Ishikawa (cell line): ENCODE results near the gene ZNF594.

Experiments used
- CEBPB ChIP-seq: IDR thresholded peaks from 2 replicates; pipeline ENCODE4 v1.6.1; 2012
- CREB1 ChIP-seq: IDR thresholded peaks from 2 replicates; pipeline ENCODE4 v1.6.1; 2012; ENCODE audit warnings: low read depth
- EGR1 ChIP-seq: IDR thresholded peaks from 2 replicates; pipeline ENCODE4 v1.6.1; 2012
- EP300 ChIP-seq: IDR thresholded peaks from 2 replicates; pipeline ENCODE4 v1.6.1; 2012; ENCODE audit warnings: borderline replicate concordance
- FOXM1 ChIP-seq: IDR thresholded peaks from 2 replicates; pipeline ENCODE4 v1.6.1; 2012; ENCODE audit warnings: low read depth, borderline replicate concordance
- MAX ChIP-seq: IDR thresholded peaks from 2 replicates; pipeline ENCODE4 v1.6.1; 2012
- NFIC ChIP-seq: IDR thresholded peaks from 2 replicates; pipeline ENCODE4 v1.6.1; 2012
- RAD21 ChIP-seq: IDR thresholded peaks from 2 replicates; pipeline ENCODE4 v1.6.1; 2012; ENCODE audit warnings: low read depth
- REST ChIP-seq: IDR thresholded peaks from 2 replicates; pipeline ENCODE4 v1.6.1; 2012; ENCODE audit warnings: low read depth, mild to moderate bottlenecking
- TAF1 ChIP-seq: IDR thresholded peaks from 2 replicates; pipeline ENCODE4 v1.6.1; 2012; ENCODE audit warnings: low read depth, mild to moderate bottlenecking
- TCF12 ChIP-seq: IDR thresholded peaks from 2 replicates; pipeline ENCODE4 v1.6.1; 2012; ENCODE audit warnings: low read depth
- TEAD4 ChIP-seq: IDR thresholded peaks from 2 replicates; pipeline ENCODE4 v1.6.1; 2012
- USF1 ChIP-seq: IDR thresholded peaks from 2 replicates; pipeline ENCODE4 v1.6.1; 2012
- YY1 ChIP-seq: IDR thresholded peaks from 2 replicates; pipeline ENCODE4 v1.6.1; 2012; ENCODE audit warnings: low read depth
- ZBTB7A ChIP-seq: IDR thresholded peaks from 2 replicates; pipeline ENCODE4 v1.6.1; 2012; ENCODE audit warnings: low read depth

Gene ZNF594

GRCh38 chr17:5219536-5219935 lies 27.9 kb upstream of the ZNF594 start:
- TF ChIP-seq CEBPB, result no peak
- no peak for TF ChIP-seq RAD21
- TF ChIP-seq YY1, result no peak
- TF ChIP-seq FOXM1, result no peak
- TF ChIP-seq EP300, result no peak
- TF ChIP-seq TCF12, result no peak
- no peak for TF ChIP-seq USF1
- no peak for TF ChIP-seq CREB1
- TF ChIP-seq TEAD4, result no peak
- TF ChIP-seq REST, result no peak
- TF ChIP-seq TAF1, result no peak
- no peak for TF ChIP-seq NFIC
- TF ChIP-seq MAX, result no peak
- TF ChIP-seq ZBTB7A, result no peak
- no peak for TF ChIP-seq EGR1

- TF ChIP-seq MAX, result no peak
- no peak for TF ChIP-seq CEBPB
- TF ChIP-seq CREB1, result no peak
- TF ChIP-seq ZBTB7A, result no peak
- TF ChIP-seq YY1, result no peak
- no peak for TF ChIP-seq TEAD4
- TF ChIP-seq USF1, result no peak
- no peak for TF ChIP-seq RAD21
- no peak for TF ChIP-seq NFIC
- TF ChIP-seq TAF1, result no peak
- no peak for TF ChIP-seq TCF12
- no peak for TF ChIP-seq EP300
- TF ChIP-seq REST, result no peak
- TF ChIP-seq FOXM1, result no peak
- no peak for TF ChIP-seq EGR1
These were observed 19.8 kb upstream of the ZNF594 start for GRCh38 chr17:5211458-5211857.

GRCh38 chr17:5210614-5211252 lies 19.1 kb upstream of the ZNF594 start:
- TF ChIP-seq TEAD4 (no peak), REST (no peak), TCF12 (no peak), EP300 (no peak), ZBTB7A (no peak), TAF1 (no peak), MAX (no peak), EGR1 (no peak), RAD21 (no peak), YY1 (no peak), NFIC (no peak), FOXM1 (no peak), CREB1 (no peak), CEBPB (no peak), USF1 (no peak)

GRCh38 chr17:5210091-5210490 lies 18.4 kb upstream of the ZNF594 start:
- TF ChIP-seq MAX (no peak), USF1 (no peak), TCF12 (no peak), FOXM1 (no peak), TEAD4 (no peak), NFIC (no peak), REST (no peak), CREB1 (no peak), ZBTB7A (no peak), CEBPB (no peak), YY1 (no peak), EP300 (no peak), TAF1 (no peak), RAD21 (no peak), EGR1 (no peak)
